Measurements from ENCODE around the gene FRRS1.

The FRRS1 gene

DNA sequence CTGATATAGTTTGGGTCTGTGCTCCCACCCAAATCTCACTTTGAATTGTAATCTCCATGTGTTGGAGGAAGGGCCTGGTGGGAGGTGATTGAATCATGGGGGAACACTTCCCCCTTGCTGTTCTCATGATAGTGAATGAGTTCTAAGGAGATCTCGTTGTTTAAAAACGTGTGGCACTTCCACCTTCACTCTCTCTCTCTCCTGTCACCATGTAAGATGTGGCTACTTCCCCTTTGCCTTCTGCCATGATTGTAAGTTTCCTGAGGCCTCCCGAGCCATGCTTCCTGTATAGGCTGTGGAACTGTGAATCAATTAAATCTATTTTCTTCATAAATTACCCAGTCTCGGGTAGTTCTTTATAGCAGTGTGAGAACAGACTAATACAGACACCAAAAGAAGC lies 40.4 kb downstream of the FRRS1 start:
- H3F3A ChIP-seq (ENCODE audit: insufficient read depth, low read length), result no peaks in the 10 kb centered on the region
- no peaks in the 10 kb centered on the region for H3K79me2 ChIP-seq (ENCODE audit: low read length)
- no peaks in the 10 kb centered on the region for H3K9me2 ChIP-seq (replicated peaks; ENCODE audit: insufficient read depth, low read length)
- H4K20me1 ChIP-seq (ENCODE audit: insufficient read depth, low read length), result no peaks in the 10 kb centered on the region
- H3K9ac ChIP-seq (ENCODE audit: low read length), result no peak overlapping the region
- no peaks in the 10 kb centered on the region for H3K36me3 ChIP-seq (replicated peaks; ENCODE audit: insufficient read depth, low read length)
- DNase-seq, result no peak
- H3K4me1 ChIP-seq (ENCODE audit: low read length), result no peaks in the 10 kb centered on the region
- H3K4me3 ChIP-seq (ENCODE audit: low read length), result no peak overlapping the region
- TF ChIP-seq EZH2phosphoT487 (IDR thresholded peaks at IDR 0.05; ENCODE audit: low read length), result no peak
- TF ChIP-seq EZH2 (optimal IDR thresholded peaks at IDR 0.05; ENCODE audit: low read depth, low read length), result no peak
- TF ChIP-seq, protein P1, sequence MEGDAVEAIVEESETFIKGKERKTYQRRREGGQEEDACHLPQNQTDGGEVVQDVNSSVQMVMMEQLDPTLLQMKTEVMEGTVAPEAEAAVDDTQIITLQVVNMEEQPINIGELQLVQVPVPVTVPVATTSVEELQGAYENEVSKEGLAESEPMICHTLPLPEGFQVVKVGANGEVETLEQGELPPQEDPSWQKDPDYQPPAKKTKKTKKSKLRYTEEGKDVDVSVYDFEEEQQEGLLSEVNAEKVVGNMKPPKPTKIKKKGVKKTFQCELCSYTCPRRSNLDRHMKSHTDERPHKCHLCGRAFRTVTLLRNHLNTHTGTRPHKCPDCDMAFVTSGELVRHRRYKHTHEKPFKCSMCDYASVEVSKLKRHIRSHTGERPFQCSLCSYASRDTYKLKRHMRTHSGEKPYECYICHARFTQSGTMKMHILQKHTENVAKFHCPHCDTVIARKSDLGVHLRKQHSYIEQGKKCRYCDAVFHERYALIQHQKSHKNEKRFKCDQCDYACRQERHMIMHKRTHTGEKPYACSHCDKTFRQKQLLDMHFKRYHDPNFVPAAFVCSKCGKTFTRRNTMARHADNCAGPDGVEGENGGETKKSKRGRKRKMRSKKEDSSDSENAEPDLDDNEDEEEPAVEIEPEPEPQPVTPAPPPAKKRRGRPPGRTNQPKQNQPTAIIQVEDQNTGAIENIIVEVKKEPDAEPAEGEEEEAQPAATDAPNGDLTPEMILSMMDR (IDR thresholded peaks at IDR 0.05; ENCODE audit: low read length), result no peak
- no peaks in the 10 kb centered on the region for H3K27me3 ChIP-seq (replicated peaks; ENCODE audit: insufficient read depth, low read length)
- H2AFZ ChIP-seq (ENCODE audit: low read length), result no peak overlapping the region
- no peak overlapping the region for H3K4me2 ChIP-seq (ENCODE audit: low read depth, low read length)
- H3K9me3 ChIP-seq (replicated peaks; ENCODE audit: insufficient read depth, low read length), result no peaks in the 10 kb centered on the region
- no peak overlapping the region for H3K27ac ChIP-seq (ENCODE audit: low read length)

DNA sequence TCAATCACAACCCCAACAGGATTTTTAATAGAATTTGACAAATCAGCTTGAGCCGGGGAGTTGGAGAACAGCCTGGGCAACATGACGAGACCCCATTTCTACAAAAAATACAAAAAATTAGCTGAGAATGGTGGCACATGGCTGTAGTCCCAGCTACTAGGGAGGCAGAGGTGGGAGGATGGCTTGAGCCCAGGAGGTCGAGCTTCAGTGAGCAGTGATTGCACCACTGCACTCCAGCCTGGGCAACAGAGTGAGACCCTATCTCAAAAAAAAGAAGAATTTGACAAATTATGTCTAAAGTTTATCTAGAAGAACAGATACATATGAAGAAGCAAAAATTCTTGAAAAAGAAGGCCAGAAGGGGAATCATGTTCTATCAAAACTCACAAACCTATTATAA lies 43.2 kb downstream of the FRRS1 start:
- Histone ChIP-seq H4K20me1 (ENCODE audit: insufficient read depth, low read length) (no peaks in the 10 kb centered on the region), H3K4me2 (ENCODE audit: low read depth, low read length) (no peak overlapping the region), H3K79me2 (ENCODE audit: low read length) (no peaks in the 10 kb centered on the region), H3K36me3 (replicated peaks; ENCODE audit: insufficient read depth, low read length) (no peaks in the 10 kb centered on the region), H3K27me3 (replicated peaks; ENCODE audit: insufficient read depth, low read length) (no peaks in the 10 kb centered on the region), H2AFZ (ENCODE audit: low read length) (no peak overlapping the region), H3K9me2 (replicated peaks; ENCODE audit: insufficient read depth, low read length) (no peaks in the 10 kb centered on the region), H3K4me3 (ENCODE audit: low read length) (no peak overlapping the region), H3K27ac (ENCODE audit: low read length) (no peak overlapping the region), H3F3A (ENCODE audit: insufficient read depth, low read length) (no peaks in the 10 kb centered on the region), H3K9me3 (replicated peaks; ENCODE audit: insufficient read depth, low read length) (no peaks in the 10 kb centered on the region), H3K9ac (ENCODE audit: low read length) (no peak overlapping the region), H3K4me1 (ENCODE audit: low read length) (no peaks in the 10 kb centered on the region)
- no peak for DNase-seq
- TF ChIP-seq EZH2 (optimal IDR thresholded peaks at IDR 0.05; ENCODE audit: low read depth, low read length), result no peak
- TF ChIP-seq, protein P1 (IDR thresholded peaks at IDR 0.05; ENCODE audit: low read length), result no peak
- TF ChIP-seq EZH2phosphoT487 (IDR thresholded peaks at IDR 0.05; ENCODE audit: low read length), result no peak

DNA sequence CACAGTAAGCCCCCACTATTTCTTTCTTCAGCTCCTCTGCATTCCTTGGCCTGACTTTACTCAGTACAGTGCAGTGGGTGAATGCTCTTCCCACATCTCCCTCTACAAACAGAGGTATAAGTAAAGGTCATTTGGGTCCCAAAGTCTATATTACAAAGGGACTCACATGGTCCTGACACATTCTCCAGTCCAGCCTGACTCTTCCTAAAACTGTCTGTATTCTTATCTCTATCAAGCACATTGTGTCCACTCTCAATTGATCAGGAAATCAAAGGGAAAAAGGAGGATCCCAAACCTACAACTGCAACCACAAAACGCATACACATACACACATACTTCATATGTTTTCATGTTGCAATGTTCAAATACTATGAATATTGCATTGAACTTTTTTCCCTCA lies 49.4 kb downstream of the FRRS1 start:
- Histone ChIP-seq H3K9me3 (replicated peaks; ENCODE audit: insufficient read depth, low read length) (no peaks in the 10 kb centered on the region), H3F3A (ENCODE audit: insufficient read depth, low read length) (no peaks in the 10 kb centered on the region), H3K9ac (ENCODE audit: low read length) (no peak overlapping the region), H3K27ac (ENCODE audit: low read length) (no peak overlapping the region), H3K4me2 (ENCODE audit: low read depth, low read length) (no peak overlapping the region), H3K9me2 (replicated peaks; ENCODE audit: insufficient read depth, low read length) (no peaks in the 10 kb centered on the region), H3K36me3 (replicated peaks; ENCODE audit: insufficient read depth, low read length) (no peaks in the 10 kb centered on the region), H3K79me2 (ENCODE audit: low read length) (no peaks in the 10 kb centered on the region), H3K27me3 (replicated peaks; ENCODE audit: insufficient read depth, low read length) (no peaks in the 10 kb centered on the region), H4K20me1 (ENCODE audit: insufficient read depth, low read length) (no peaks in the 10 kb centered on the region), H2AFZ (ENCODE audit: low read length) (no peak overlapping the region), H3K4me1 (ENCODE audit: low read length) (no peaks in the 10 kb centered on the region), H3K4me3 (ENCODE audit: low read length) (no peak overlapping the region)
- DNase-seq, result no peak
- TF ChIP-seq EZH2phosphoT487 (IDR thresholded peaks at IDR 0.05; ENCODE audit: low read length), result no peak
- TF ChIP-seq EZH2 (optimal IDR thresholded peaks at IDR 0.05; ENCODE audit: low read depth, low read length), result no peak
- TF ChIP-seq, protein P1 (IDR thresholded peaks at IDR 0.05; ENCODE audit: low read length), result no peak

All from MM.1S (cell line).